ENCODE data around the gene CSAD.
A peak's percentile ranks its signal among the peaks of the same experiment; 100 is the strongest.
"Not testable (repeated sequence)": the region's sequence is repeated elsewhere in the genome, so short reads cannot be mapped to it uniquely, and the experiment has no call there.

The CSAD gene

DNA sequence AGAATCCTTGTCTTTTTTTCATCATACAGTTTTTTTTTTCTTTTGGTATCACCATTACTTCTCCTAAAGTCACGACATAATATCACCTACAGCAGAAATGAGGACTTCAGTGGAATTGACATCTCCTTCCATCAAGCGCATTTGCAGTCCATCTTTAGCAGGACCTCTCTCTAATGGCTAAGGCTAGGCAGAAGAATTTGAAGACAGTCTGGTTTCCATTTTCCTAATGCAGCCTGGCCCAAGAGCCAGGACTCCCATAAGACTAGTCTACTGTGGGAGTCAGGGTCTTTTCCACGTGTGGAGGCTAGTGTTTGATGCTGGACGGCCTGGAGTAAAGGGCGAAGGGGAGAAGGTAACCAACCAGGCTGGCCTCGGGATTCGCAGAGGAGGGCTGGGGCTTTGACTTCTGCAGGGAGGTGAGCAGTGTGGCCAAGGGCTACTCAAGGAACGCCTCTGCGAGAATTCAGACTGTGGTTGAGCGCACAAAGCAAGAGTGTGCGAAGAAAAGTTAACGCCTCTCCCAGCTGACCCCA is 972 bp downstream of the CSAD start:
- DNase-seq (ENCODE audit: low spot score): peak; percentile 63

DNA sequence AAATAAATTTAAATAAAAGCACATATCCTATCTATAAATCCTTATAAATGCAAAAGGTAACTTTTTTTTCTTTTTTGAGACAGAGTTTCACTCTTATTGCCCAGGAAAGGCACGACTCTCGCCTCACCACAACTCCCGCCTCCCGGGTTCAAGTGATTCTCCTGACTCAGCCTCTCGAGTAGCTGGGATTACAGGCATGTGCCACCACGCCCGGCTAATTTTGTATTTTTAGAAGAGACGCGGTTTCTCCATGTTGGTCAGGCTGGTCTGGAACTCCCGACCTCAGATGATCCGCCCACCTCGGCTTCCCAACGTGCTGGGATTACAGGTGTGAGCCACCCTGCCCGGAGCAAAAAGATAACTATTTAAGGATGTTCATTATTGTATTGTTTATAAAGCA is 1.9 kb downstream of the CSAD start:
- DNase-seq (ENCODE audit: low spot score): not testable (repeated sequence)

DNA sequence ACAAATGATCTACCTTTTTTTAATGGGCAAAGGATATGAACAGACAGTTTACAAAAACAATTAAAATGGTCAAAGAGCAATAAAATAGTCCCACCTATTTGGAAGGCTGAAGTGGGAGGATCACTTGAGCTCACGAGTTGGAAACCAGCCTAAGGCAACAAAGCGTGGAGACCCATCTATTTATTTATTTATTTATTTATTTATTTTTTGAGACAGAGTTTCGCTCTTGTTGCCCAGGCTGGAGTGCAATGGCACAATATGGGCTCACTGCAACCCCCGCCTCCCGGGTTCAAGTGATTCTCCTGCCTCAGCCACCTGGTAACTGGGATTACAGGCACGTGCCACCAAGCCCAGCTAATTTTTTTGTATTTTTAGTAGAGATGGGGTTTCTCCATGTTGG is 3.3 kb downstream of the CSAD start:
- DNase-seq (ENCODE audit: low spot score): not testable (repeated sequence)

DNA sequence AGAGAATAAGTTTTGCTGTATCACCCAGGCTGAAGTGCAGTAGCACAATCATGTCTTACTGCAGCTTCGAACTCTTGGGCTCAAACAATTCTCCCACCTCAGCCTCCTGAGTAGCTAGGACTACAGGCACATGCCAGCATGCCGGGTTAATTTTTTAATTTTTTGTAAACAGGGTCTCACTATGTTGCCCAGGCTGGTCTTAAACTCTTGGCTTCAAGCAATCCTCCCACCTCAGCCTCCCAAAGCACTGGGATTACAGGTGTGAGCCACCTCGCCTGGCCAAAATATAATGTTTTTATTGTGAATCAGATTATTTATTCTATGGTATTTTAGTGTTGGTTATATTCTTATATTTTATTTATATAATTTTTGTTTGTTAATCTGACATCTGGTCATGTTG is 4.0 kb downstream of the CSAD start:
- no peak for DNase-seq (ENCODE audit: low spot score)

DNA sequence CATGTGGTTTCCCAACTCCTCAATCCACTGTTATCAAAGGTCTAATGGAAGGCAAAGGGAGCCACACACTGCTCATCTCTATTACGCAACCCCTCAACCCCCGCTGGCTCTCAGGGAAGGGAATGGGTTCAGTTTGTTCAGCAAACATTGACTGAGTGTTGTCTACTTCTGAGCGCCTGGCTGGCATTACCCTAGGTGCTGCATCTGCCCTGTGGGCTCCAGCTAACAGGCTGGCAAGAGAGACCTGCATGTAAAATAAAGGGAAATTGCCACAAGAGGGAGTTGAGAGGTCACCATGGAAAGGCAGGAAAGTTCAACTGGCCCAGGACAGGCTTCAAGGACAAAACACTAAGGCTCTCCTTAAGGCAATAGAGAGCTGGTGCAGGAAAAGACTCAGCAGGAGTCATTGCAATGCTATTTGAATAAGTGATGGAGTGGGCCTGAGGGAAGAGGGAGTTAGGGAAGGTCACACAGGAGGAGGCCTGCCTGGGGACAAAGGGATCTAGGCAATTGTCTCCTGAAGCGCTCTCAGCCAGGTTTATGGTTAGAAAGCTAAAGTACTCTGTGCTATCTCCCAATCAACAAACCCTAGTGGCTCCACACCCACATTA is 5.7 kb downstream of the CSAD start:
- DNase-seq (ENCODE audit: low spot score): no peak

DNA sequence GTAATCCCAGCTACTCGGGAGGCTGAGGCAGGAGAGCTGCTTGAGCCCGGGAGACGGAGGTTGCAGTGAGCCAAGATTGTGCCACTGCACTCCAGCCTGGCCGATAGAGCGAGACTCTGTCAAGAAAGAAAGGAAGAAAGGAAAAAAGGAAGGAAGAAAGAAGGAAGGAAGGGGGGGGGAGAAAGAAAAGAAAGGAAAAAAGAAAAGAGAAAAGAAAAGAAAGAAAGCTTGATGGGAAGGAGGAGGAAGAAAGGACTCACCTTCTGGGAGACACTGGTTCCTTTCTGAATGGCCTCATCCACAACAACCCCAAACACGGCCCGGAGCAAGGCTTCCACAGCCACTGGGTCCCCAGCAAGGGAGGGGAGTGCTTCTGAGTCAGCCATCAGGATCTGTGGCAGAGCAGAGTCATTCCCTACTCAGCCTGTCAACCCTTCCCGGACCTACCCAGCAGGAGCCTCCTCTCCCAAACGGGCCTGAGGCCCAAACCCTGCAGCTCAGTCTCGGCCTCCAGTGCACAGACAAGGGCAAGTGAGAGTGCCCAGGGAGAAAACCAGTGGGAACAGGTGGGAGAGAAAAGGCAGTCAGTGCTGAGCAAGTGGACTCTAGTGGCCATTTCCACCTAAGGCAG is 7.5 kb downstream of the CSAD start:
- no peak for DNase-seq (ENCODE audit: low spot score)

DNA sequence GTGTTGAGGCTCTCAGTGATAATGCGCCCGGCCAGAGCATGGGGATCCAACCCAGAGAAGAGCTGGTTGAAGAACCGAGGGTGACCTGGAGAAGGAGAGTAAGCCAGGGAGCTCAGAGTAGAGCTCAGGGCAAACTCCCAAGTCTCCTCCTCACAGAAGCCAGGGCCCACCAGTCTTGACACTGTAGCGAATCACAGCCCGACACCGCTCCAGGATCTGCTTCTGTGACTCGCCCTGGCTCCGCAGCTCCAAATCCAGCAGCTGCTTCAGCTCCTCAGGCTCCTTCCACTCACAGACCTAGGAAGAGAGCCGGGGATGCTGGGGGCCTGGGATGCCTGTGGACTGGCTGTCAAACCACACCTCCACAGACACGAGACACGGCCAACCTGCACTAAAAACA is 8.4 kb downstream of the CSAD start:
- no peak for DNase-seq (ENCODE audit: low spot score)

DNA sequence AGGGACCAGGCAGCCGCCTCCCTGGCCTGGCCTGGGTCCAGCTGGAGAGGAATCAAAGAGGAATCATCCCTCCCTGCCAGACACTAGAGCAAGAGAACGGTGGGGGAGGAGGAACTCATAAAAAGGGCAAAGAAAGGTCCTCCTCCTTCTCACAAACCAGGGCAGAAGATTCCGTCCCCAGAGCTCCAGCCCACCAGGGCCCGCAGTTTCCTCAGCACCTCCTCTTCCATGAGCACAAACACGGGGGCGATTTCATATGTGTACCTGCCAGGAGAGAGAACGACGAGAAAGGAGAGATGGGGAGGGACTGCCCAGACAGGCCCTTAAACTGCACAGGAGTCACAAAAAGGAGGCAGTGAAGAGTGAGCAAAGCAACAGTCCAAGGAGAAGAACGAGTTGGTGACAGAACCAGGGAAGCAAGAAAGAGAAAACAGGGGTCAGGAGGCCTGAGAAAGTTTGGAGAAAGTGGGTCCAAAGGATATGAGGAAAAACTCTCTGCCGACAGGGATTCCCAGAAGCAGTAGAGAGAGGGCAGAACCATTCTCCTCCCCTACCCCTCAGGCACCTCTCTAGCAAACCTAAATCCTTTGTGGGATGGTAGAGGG is 8.9 kb downstream of the CSAD start:
- no peak for DNase-seq (ENCODE audit: low spot score)

DNA sequence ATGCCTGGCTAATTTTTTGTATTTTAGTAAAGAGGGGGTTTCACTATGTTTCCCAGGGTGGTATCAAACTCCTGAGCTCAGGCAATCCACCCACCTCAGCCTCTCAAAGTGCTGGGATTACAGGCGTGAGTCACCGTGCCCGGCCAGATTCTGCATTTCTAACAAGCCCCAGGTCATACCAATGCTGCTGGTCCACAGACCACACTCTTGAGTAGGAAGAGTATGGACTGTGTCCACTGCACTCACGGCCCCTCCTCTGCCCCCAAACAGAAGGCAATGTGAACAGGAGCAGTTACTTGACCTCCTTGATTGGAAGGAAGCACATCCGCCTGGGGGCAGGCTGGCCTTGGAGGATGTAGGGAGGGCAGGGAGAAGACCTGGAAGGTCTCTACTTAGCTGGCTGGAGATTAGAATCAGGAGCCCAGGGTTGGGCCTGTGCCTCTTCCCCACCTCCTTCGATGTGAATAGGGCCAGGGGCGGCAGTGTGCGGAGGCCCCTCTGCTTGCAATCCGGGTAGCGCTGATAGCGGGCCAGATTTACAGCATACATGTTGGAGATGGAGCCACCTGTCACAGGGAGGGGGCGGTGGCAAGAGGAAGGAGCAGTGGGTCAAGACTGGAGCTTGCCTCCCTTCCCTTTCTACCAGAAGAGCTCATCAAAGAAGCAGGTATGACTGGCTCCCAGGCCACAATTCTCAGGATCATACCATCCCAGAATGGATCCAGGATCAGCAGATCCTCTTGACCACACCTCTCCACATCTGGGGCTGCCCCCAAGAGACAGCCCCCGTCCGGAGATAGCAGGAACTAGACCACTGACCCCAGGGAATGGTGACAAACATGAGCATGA is 9.6 kb downstream of the CSAD start:
- DNase-seq (ENCODE audit: low spot score): no peak

DNA sequence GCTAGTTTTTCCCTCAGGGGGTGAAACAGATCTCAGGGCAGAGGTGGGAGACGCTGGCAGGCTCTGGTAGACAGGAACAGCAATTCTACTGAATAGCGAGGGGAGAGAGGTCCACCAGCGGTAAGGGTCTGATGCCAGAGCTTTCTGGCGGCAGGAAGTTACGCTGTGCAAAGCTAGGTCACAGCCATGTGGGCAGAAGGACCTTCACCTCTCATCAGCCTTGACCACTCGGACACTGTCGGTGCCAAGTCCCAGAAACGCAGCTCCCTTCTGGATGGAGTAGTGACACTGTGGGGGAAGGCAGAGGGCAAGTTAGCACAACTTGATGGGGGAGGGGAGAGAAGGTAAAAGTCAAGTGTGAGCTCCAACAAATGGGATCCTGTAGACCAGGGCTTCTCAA is 10.5 kb downstream of the CSAD start:
- no peak for DNase-seq (ENCODE audit: low spot score)

DNA sequence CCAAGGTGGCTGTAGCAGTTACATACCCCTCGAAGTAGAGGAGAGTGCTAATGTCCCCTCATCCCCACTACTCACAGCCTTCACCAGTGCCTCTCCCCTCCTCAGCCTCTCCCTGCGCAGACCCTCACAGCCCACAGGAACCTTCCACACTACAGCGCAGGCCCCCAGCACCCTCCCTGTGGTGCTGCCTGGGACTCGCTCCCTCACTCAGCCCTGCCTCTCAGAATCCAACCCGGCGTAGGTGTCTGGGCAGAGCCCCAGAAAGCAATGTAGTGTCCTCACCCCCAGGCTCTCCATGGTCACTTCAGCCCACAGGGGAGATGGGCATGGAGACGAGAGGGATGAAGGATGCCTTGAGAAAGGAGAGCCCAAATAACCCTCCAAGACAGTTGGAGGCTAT is 11.1 kb downstream of the CSAD start:
- no peak for DNase-seq (ENCODE audit: low spot score)

DNA sequence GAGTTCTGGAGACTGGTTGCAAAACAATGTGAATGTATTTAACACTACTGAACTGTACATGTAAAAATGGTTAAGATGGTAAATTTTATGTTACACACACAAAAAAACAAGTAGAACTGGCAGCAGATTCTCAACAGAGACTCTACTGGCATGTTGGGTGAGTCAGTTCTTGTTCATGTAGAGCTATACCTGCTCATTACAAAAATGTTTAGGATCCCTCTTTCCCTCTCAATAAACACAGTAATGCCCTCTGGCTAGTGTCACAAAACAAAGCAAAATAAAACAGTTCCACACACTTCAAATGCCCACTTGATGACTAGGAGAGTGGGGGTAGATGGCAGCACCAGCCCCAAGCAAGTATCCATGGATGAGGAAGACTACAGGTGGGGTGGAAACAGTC is 13.9 kb downstream of the CSAD start:
- DNase-seq (ENCODE audit: low spot score): no peak

DNA sequence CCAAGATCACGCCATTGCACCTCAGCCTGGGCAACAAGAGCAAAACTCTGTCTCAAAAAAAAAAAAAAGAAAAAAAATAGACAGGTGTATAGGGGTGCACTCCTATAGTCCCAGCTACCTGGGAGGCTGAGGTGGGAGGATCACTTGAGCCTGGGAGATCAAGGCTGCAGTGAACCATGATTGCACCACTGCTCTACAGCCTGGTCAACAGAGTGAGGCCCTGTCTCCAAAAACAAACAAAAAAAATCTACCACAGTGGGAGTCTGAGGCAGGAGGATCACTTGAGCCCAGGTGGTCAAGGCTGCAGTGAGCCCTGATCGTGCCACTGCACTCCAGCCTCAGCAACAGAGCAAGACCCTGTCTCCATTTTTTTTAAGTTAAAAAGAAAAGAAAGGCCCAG is 17.7 kb downstream of the CSAD start:
- not testable (repeated sequence) for DNase-seq (ENCODE audit: low spot score)

DNA sequence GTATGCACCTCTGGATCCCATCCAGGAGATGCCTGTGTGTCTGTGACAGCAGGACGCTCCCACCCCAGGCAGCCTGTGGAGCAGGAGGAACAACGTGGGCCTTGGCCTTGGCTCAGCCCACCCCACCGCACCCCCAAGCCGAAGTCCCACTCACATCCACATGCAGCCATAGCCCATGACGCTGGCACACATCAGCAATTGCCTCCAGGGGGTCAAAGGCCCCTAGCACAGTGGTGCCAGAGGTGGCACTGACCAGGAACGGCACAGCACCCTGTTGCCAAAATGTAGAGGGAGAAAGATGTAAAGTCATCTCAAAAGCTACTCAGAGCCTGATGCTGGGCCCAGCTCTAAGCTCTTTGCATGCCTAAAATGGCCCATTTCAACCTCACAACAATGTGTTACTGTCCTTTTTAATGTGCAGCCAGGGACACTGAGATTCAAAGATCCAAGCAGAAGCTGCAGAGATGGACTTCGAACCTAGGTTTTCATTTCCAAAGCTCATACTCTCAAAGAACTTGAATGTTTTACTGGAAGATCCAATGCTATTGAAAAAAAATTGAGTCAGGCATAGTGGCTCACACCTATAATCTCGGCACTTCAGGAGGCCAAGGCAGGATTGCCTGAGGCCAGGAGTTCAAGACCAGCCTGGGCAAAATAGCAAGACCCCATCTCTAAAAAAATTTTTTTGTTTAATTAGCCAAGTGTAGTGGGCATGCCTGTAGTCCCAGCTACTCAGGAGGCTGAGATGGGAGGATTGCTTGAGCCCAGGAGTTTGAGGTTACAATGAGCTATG is 19.4 kb downstream of the CSAD start:
- DNase-seq (ENCODE audit: low spot score): no peak

DNA sequence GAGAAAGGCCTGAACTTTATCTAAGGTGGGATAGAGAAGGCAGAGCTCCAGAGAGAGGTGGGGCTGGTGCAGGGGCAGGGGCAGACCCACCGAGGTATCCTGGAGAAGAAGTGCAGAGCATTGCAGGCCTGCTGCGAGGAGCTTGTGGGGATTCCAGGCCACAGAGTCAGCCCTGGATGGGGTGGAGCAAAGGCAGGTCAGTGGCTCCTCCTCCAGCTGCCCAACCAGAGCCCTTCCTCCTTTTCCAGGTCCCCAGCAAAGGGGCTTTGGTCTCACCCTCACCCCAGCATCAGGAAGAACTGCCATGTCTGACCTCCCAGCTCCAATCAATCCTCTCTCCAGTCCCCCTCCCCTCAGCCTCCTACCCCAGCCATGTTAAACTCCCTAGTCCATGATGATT is 20.1 kb downstream of the CSAD start:
- no peak for DNase-seq (ENCODE audit: low spot score)

DNA sequence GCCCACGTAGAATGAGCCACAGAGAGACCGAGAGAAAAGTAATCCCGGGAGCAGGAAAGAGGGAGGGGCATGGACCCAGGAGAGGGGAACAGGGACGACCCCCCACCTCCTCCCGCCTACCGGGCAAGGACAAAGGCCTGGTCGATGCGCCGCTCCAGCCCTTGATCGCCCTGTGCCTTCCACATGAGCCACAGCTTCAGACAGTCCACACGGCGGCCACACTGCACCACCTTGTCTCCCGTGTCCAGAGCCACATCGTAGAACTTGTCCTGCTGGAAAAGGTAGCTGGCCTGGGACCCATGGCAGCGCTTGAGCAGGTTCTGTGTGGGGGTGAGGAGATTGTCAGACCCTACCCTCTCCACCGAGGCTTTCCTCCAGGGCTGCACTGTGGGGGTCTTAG is 20.7 kb downstream of the CSAD start:
- no peak for DNase-seq (ENCODE audit: low spot score)

DNA sequence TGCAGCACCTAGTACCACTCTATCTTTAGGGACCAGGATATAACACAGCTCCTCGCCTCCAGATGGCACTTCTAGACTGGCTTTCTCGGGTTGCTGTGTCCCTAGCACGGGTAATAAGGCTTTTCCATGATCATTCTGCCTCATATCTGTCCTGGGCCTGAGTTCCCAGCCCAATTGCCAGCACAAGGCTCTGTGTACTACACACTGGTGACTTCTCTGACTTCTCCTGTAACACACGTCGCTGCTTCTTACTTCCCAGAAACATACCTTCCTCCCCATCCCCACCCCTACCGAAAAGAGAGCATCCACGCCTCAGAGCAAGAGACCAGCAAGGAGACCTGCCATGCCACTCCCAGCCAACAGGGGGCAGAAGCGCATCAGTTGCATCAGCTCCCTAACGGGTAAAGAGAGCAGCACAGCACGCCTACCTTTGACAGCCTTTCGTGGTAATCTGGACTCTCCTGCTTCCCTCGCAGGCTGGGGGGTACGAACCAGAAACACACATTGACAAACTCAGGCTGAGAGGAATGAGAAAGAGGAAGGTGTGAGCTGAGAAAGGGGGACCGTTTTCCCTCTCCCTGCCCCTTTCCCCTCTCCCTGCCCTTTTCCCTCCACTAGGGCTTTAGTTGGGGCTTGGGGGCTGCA is 21.4 kb downstream of the CSAD start:
- peak; percentile 90 for DNase-seq (ENCODE audit: low spot score)

DNA sequence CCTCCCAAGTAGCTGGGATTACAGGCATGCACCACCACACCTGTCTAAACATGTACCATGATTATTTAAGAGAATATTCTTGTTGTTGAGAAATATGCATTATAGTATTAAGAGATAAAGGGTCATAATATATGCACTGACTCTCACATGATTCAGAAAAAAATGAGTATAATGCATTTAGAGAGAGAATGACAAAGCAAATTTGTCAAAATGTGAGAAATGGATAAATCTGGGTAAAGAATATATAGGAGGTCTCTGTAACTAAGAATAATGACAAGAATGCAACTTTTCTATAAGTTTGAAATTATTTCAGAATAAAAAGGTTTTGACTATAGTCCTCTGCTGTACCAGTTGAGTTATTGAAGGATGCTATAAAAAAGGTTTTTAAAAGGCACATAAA is 28.3 kb downstream of the CSAD start:
- DNase-seq (ENCODE audit: low spot score): no peak

DNA sequence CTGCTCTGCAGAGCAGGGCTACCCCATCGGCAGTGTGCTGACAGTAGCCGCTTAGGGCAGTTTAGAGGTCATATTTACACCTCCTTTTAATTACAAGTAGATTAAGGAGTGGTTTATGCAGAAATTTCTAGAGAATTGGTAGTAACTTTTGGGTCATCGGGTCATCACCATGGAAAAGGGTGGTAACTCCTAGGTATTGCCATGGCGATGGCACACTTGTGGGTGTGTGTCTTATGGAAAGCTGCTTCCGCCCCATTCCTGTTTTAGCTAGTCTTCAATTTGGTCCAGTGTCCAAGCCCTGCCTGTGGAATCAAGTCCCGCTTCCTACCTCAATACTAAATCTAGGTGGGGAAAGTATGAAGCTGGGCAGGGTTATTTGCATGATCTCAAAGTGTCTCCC is 29.7 kb downstream of the CSAD start:
- DNase-seq (ENCODE audit: low spot score): no peak

DNA sequence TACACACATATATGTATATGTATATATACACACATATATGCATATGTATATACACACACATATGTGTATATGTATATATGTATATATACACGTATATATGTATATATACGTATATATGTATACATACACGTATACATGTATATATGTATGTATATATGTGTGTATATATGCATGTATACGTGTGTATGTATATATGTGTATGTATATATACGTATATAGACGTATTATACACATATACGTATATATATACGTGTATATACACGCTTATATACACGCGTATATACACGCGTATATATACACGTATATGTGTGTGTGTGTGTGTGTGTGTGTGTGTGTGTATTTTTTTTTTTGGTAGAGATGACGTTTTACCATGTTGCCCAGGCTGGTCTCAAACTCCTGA is 33.1 kb downstream of the CSAD start:
- DNase-seq (ENCODE audit: low spot score): no peak

DNA sequence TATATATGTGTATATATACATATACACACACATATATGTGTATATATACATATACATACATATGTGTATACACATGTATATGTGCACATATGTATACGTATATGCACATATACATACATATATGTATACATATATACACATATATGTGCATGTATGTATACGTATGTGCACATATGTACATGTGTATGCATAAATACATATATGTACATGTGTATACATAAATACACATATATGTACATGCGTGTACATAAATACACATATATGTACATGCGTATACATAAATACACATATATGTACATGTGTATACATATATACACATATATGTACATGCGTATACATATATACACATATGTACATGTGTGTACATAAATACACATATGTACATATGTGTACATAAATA is 33.5 kb downstream of the CSAD start:
- DNase-seq (ENCODE audit: low spot score): no peak

Measured in D341Med (cell line).